Peyer's patch (tissue), 4 donors: ENCODE data around the gene SGTA.

Experiments
- POLR2A ChIP-seq, 2 donors: fragments of 450-650 bp; IDR thresholded peaks; one replicate each; pipeline ENCODE4 v1.5.1; 2017; ENCODE audit warnings: antibody characterized with exemption in 2 of 2, mild to moderate bottlenecking in 2 of 2, moderate library complexity in 2 of 2
- TF ChIP-seq, protein P1 (sequence below), 6 experiments: fragments of 450-650 bp in 4 of 6; fragments of 200-600 bp in 2 of 6; sonication (generic) in 1 of 6; IDR thresholded peaks; one replicate each; pipeline ENCODE4 v1.5.1; 2017 to 2019; ENCODE audit warnings: antibody characterized with exemption in 6 of 6, mild to moderate bottlenecking in 3 of 6, moderate library complexity in 1 of 6

DNA sequence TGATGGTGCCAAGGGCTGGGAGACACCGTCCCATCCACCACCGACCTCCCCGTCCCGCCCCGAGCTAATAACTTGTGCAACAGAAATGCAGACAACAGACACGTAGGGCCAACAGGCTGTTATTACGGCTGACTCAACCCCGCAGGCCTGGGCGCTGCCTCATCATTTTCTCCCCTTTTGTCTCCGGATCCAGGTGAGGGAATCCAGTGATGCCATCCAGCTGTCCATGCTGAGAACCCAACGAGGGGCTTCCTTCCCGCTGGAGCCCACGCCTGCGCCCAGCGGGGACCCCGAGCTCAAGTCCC, 55.5 kb downstream of the SGTA start:
- TF ChIP-seq, protein P1, sequence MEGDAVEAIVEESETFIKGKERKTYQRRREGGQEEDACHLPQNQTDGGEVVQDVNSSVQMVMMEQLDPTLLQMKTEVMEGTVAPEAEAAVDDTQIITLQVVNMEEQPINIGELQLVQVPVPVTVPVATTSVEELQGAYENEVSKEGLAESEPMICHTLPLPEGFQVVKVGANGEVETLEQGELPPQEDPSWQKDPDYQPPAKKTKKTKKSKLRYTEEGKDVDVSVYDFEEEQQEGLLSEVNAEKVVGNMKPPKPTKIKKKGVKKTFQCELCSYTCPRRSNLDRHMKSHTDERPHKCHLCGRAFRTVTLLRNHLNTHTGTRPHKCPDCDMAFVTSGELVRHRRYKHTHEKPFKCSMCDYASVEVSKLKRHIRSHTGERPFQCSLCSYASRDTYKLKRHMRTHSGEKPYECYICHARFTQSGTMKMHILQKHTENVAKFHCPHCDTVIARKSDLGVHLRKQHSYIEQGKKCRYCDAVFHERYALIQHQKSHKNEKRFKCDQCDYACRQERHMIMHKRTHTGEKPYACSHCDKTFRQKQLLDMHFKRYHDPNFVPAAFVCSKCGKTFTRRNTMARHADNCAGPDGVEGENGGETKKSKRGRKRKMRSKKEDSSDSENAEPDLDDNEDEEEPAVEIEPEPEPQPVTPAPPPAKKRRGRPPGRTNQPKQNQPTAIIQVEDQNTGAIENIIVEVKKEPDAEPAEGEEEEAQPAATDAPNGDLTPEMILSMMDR (IDR thresholded peaks at IDR 0.05) = no peak
- TF ChIP-seq POLR2A (IDR thresholded peaks at IDR 0.05) = no peak
